Stimulated activated CD8-positive, alpha-beta memory T cell treated with anti-CD3 and anti-CD28 coated beads, Interleukin-7, amount 100 ng/mL, for 1 hour (primary cell): ENCODE results near the gene MACO1.
"Not testable (repeated sequence)": the region's sequence is repeated elsewhere in the genome, so short reads cannot be mapped to it uniquely, and the experiment has no call there.

Experiments used
- DNase-seq, 2 donors: peaks; one replicate each; pipeline ENCODE4 v3.0.0-alpha.2; 2020; ENCODE audit warnings: low read depth in 2 of 2

The MACO1 gene

DNA sequence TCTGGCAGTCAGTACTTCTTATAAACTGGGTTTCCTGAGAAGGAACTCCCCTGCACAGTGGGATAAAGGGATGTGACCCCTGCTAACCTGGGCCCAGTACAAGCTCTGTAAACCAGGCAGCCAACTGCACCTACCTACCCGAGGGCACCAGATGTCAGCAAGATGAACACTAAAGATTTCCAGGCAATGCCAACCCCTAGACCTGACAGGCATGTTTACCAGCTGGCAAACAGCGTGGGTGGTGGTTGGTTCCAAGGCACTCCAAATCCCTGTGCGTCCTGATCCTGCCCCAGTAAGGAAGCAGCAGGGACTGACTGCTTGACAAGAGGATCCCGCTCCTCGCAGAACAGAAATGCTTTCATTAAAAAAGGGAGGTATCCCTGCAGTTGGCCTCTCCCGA is 7.5 kb upstream of the MACO1 start:
- DNase-seq, result not testable (repeated sequence)

- no peak for DNase-seq
Measured at GRCh38 chr1:25425098-25426085, 5.3 kb upstream of the MACO1 start.

- no peak for DNase-seq
Measured at GRCh38 chr1:25427696-25428095, 3.0 kb upstream of the MACO1 start.

- no peak for DNase-seq
Measured at GRCh38 chr1:25428475-25429166, 2.1 kb upstream of the MACO1 start.

- DNase-seq, result no peak
Measured at GRCh38 chr1:25430967-25431881, 527 bp downstream of the MACO1 start.

DNA sequence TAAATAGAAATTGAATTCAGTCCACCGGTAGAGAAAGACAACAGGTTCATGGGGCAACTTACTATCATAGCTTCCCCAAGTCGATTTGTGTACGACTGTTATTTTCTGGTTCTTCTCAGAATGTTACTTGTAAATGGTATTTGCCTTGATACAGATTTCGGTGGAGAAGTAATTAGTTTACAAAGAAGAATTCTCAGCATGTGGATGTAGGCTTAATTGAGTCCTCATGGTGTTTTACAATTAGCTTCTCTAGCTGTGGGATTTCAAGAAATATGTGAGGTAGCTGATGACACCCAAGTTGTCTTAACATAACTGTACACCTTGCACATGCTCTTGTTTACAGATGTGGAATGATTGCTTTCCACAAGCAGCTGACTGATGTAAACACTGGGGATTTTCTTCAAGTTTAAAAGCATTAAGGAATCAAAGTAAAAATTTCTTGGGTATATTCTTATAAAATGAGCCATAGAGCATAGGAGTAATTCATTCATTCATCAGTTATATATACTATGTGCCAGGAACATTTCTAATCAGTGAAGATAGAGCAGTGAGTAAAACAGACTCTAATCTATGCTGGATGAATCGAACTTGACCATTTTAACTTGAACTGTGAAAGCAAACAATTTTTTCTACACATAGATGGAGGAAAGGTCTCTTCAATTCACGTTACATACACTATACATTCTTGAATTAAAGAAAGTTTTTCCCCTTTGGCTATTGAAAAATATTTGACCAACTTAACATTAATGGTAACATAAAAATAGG is 1.4 kb downstream of the MACO1 start:
- no peak for DNase-seq

GRCh38 chr1:25432749-25433388 is 2.2 kb downstream of the MACO1 start:
- no peak for DNase-seq

- DNase-seq, result no peak
Measured at GRCh38 chr1:25433389-25434186, 2.9 kb downstream of the MACO1 start.

DNA sequence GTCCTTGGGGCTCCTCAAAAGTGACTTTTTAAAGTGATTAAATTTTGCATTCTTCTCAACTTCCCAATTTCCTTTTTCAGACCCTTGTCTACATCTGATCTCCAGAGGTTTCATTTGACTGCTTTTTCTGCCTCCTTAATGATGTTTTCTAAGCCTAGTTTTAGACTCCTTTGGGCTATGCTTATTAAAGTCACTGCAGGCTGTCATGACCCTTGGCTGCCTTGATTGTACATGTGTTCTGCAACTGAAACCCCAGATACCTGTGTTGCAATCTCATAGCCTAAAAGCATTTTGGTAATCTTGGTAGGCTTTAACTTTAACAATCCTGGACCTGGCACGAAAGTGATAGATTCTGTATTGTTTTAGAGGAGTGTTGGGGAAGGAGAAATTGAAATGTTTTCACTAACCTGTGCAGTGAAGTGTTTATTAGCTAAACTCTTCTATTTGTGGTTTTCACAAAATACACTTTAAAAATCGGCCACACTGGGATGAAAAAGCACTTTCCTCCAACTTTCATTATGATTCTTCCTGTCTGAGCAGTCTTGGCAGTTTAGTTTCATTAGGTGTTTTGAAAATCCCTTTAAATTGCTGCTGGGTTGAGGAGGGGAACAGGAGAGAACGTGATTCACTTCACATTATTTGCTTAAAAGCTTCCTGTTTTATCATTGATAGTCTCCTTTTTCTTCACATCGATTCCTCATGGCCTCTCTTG is 4.9 kb downstream of the MACO1 start:
- DNase-seq, result no peak

GRCh38 chr1:25437672-25438071 is 7.0 kb downstream of the MACO1 start:
- DNase-seq, result no peak

DNA sequence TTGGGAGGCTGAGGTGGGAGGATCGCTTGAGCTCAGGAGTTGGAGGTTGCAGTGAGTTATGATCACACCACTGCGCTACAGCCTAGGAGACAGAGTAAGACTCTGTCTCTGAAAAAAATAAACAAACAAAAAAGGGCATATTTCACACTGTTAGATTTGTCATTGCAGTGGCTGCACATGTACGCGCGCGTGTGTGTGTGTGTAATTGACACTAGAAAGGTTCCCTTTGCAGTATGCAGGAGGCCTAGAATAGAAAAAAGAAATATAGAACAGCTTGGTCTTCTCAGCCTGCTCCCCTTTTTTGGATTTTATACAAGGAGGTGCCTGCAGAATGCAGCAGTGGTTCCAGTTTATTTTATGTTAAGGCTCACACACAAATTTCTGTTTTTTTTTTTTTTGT is 8.6 kb downstream of the MACO1 start:
- DNase-seq, result no peak

DNA sequence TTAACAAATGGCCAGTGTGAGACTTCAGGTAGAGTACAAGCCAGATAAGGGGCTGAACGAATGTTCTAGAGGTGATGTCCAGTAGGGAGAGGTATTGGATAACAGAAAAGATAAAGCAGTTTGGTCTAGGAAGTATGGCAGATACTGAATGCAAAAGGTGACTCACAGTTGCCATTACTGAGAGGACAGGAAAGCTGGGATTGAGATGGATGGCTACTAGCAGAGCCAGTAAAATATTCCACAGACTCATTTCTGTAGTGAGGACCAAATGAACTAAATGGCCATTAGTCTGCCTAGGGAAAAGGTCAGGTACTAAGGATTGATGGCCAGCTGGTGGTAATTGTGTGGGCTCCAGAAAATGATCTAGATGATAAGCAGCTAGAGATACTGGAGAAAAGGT is 11.5 kb downstream of the MACO1 start:
- DNase-seq, result no peak

- DNase-seq, result no peak
Measured at GRCh38 chr1:25443030-25443699, 12.5 kb downstream of the MACO1 start.

- DNase-seq, result not testable (repeated sequence)
Measured at GRCh38 chr1:25444604-25445003, 13.9 kb downstream of the MACO1 start.

- DNase-seq, result no peak
Measured at GRCh38 chr1:25445993-25446538, 15.4 kb downstream of the MACO1 start.

GRCh38 chr1:25447547-25447946 is 16.9 kb downstream of the MACO1 start:
- DNase-seq, result no peak

DNA sequence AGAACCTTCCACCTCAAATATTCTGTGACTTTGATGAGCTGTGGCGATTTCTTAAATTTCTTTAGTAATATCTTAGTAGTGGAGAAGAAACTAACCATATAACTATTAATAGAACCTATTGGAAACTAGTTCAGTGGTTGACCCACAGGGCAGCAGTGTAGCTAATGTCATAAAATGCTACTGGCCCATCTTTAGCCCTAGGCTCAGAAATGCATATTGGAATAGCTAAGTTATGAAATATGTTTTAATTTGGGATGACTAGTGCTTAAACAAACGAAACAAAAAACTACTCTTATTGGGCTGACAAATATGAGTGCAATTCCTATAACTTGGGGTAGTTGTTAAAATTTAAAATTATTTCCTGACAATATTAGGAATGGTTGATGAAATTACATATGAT is 20.2 kb downstream of the MACO1 start:
- DNase-seq, result no peak

- DNase-seq, result no peak
Measured at GRCh38 chr1:25451908-25452307, 21.2 kb downstream of the MACO1 start.
